Parathyroid adenoma (tissue), 2 donors: ENCODE measurements around the gene C16orf95.

Experiments
- H2AFZ ChIP-seq: fragments of 300-600 bp; sonication (generic); one replicate; pipeline ENCODE4 v1.7.0; 2017; ENCODE audit warnings: antibody characterized with exemption, mild to moderate bottlenecking
- H3K27ac ChIP-seq: fragments of 300-600 bp; sonication (generic); one replicate; pipeline ENCODE4 v1.7.0; 2017
- H3K27me3 ChIP-seq: fragments of 300-600 bp; sonication (generic); one replicate; pipeline ENCODE4 v1.7.0; 2017; ENCODE audit warnings: low read length; ENCODE audit not compliant: control insufficient read depth, insufficient read depth
- H3K36me3 ChIP-seq: fragments of 300-600 bp; sonication (generic); one replicate; pipeline ENCODE4 v1.7.0; 2017; ENCODE audit warnings: low read length; ENCODE audit not compliant: control insufficient read depth, insufficient read depth
- H3K4me1 ChIP-seq: fragments of 300-600 bp; sonication (generic); one replicate; pipeline ENCODE4 v1.7.0; 2017; ENCODE audit warnings: control low read depth
- H3K4me2 ChIP-seq: fragments of 300-600 bp; sonication (generic); one replicate; pipeline ENCODE4 v1.7.0; 2017; ENCODE audit warnings: low read length
- H3K4me3 ChIP-seq: fragments of 300-600 bp; sonication (generic); one replicate; pipeline ENCODE4 v1.7.0; 2017; ENCODE audit warnings: low read depth, low read length
- H3K79me2 ChIP-seq: fragments of 300-600 bp; sonication (generic); one replicate; pipeline ENCODE4 v1.7.0; 2017; ENCODE audit warnings: control low read depth
- H3K9ac ChIP-seq: fragments of 300-600 bp; sonication (generic); one replicate; pipeline ENCODE4 v1.7.0; 2017; ENCODE audit warnings: mild to moderate bottlenecking
- H3K9me3 ChIP-seq: fragments of 300-600 bp; sonication (generic); one replicate; pipeline ENCODE4 v1.7.0; 2017; ENCODE audit warnings: low read length; ENCODE audit not compliant: control insufficient read depth
- TF ChIP-seq, protein P1 (sequence below): fragments of 300-600 bp; sonication (generic); IDR thresholded peaks from one replicate; pipeline ENCODE4 v1.7.0; 2017; ENCODE audit warnings: antibody characterized with exemption, mild to moderate bottlenecking
- donor health status: primary hyperparathyroidism.

C16orf95 gene

DNA sequence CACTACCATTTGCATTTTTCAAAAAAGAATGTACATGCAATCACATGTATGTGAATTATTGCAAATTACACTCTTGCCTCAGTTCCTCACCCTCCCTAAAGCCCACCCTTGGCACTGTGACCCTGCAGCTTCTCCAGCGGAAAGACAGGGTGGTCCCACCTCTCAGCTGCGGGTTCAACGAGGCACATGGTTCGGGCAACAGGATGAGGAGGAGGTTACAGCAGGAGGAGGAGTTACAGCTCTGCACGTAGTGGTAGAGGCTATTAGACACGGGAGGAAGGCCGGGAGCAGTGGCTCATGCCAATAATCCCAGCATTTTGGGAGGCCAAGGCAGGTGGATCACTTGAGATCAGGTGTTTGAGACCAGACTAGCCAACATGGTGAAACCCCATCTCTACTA is 5.2 kb downstream of the C16orf95 start:
- Histone ChIP-seq H3K27me3 (no peaks in the 10 kb centered on the region), H3K36me3 (no peaks in the 10 kb centered on the region), H3K27ac (no peak overlapping the region), H2AFZ (no peak overlapping the region), H3K9me3 (no peaks in the 10 kb centered on the region), H3K4me3 (no peak overlapping the region), H3K9ac (no peak overlapping the region), H3K4me2 (no peak overlapping the region), H3K79me2 (no peaks in the 10 kb centered on the region), H3K4me1 (no peaks in the 10 kb centered on the region)
- TF ChIP-seq, protein P1, sequence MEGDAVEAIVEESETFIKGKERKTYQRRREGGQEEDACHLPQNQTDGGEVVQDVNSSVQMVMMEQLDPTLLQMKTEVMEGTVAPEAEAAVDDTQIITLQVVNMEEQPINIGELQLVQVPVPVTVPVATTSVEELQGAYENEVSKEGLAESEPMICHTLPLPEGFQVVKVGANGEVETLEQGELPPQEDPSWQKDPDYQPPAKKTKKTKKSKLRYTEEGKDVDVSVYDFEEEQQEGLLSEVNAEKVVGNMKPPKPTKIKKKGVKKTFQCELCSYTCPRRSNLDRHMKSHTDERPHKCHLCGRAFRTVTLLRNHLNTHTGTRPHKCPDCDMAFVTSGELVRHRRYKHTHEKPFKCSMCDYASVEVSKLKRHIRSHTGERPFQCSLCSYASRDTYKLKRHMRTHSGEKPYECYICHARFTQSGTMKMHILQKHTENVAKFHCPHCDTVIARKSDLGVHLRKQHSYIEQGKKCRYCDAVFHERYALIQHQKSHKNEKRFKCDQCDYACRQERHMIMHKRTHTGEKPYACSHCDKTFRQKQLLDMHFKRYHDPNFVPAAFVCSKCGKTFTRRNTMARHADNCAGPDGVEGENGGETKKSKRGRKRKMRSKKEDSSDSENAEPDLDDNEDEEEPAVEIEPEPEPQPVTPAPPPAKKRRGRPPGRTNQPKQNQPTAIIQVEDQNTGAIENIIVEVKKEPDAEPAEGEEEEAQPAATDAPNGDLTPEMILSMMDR = no peak

DNA sequence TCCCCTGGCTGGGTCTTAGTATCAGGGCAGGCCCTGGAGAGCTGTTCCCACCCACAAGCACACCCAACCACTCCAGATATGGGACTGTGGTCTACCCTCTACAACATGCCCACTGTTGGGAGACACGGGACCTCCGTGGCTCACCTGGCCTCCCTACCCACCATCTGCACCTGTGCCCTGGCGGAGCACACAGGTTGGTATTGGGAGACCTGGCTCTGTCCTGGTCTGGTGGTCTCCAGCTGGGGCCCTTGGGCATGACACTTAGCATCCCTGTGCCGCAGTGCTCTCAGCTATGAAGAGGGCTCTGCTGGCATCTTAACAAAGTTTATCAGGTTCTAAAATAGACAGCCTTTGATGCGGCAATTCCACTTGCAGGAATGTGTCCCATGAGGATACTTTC is 5.8 kb downstream of the C16orf95 start:
- no peak overlapping the region for H3K4me3 ChIP-seq
- H3K79me2 ChIP-seq = no peaks in the 10 kb centered on the region
- no peaks in the 10 kb centered on the region for H3K36me3 ChIP-seq
- H3K9ac ChIP-seq = no peak overlapping the region
- TF ChIP-seq, protein P1 = no peak
- H3K27me3 ChIP-seq = no peaks in the 10 kb centered on the region
- no peaks in the 10 kb centered on the region for H3K9me3 ChIP-seq
- no peak overlapping the region for H3K4me2 ChIP-seq
- H3K4me1 ChIP-seq = no peaks in the 10 kb centered on the region
- no peak overlapping the region for H2AFZ ChIP-seq
- H3K27ac ChIP-seq = no peak overlapping the region

DNA sequence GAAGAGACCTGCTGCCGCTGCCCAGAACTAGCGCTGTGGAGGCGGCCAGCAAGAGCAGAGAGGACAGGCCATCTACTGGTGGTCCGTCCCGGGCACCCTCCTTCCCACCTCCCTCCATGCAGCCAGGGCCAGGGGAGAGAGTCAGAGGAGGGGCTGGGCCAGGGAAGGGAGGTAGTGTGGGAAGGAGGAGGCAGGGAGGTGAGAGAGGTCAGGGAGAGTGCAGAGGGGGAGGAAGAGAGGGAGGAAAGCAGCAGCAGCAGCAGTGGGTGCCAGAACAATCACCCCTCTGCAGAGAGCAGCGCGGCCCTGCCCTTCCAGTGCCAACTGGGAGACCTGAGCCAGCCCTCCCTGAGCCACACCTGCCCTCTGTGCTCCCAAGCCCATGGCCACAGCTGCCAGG is 6.6 kb downstream of the C16orf95 start:
- Histone ChIP-seq H3K4me2 (no peak overlapping the region), H3K4me3 (no peak overlapping the region), H3K9ac (no peak overlapping the region), H2AFZ (no peak overlapping the region), H3K36me3 (no peaks in the 10 kb centered on the region), H3K9me3 (no peaks in the 10 kb centered on the region), H3K4me1 (no peaks in the 10 kb centered on the region), H3K27me3 (no peaks in the 10 kb centered on the region), H3K79me2 (no peaks in the 10 kb centered on the region), H3K27ac (no peak overlapping the region)
- TF ChIP-seq, protein P1 = no peak

DNA sequence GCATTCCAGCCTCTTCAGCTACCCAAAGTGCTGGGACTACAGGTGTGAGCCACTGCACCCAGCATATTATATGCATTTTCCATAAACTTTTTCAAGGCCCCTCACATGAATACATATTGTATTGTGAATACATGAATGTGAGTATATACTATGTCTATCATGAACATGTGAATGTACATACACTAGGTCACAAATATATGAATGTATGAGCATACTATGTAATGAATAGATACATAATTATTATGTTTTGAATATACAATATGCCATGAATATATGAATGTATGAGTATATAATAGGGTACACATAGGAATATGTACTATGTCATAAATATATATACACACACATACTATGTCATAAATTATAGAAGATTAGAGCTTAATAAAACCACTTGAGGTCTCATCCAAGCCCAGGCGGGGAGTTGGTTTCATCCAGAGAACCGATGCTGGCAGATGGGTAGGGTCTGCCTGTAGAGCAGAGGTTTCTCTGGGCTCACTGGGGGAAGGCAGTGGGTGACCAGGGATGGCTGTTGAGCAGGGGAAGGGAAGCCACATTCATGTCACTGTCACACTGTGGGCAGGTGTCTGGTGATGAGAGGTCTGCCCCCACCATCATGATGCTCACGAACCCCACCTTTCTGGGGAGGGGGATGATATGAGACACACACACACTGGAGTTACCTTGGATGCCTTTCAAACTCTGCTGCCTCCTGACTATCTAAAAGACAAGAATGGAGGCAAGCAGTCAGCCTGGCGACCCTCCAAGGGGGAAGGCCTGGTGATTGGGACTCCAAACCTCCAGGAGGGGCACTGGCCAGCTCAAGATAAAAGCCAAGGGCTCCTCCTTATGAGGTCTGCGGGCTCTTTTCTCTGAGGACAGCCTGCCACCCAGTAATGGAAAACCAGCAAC is 7.3 kb downstream of the C16orf95 start:
- no peak overlapping the region for H3K27ac ChIP-seq
- no peaks in the 10 kb centered on the region for H3K36me3 ChIP-seq
- TF ChIP-seq, protein P1 = no peak
- H3K4me1 ChIP-seq = no peaks in the 10 kb centered on the region
- H3K27me3 ChIP-seq = no peaks in the 10 kb centered on the region
- no peaks in the 10 kb centered on the region for H3K79me2 ChIP-seq
- no peak overlapping the region for H3K4me3 ChIP-seq
- no peak overlapping the region for H3K4me2 ChIP-seq
- H3K9ac ChIP-seq = no peak overlapping the region
- no peak overlapping the region for H2AFZ ChIP-seq
- H3K9me3 ChIP-seq = no peaks in the 10 kb centered on the region

DNA sequence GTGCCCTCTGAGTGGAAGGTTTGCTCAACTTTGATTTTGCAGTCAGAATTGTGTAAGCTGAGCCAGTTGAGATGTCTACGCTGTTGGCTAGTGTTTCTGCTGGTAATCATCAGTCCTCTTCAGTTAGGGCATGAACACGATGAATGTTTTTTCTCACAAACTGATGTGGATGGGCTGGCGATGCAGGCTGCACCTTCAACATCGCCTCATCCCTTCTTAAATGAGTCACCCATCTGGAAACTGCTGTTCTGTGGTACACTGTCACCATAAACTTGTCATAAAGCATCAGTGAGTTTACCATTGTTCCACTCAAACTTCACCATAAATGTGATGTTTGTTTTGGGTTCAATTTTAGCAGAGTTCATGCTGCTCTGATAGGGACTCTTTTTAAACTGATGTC is 8.4 kb downstream of the C16orf95 start:
- H3K4me3 ChIP-seq = no peak overlapping the region
- H3K27me3 ChIP-seq = no peaks in the 10 kb centered on the region
- TF ChIP-seq, protein P1 = no peak
- no peaks in the 10 kb centered on the region for H3K79me2 ChIP-seq
- H3K9me3 ChIP-seq = no peaks in the 10 kb centered on the region
- H3K9ac ChIP-seq = no peak overlapping the region
- no peak overlapping the region for H3K4me2 ChIP-seq
- no peaks in the 10 kb centered on the region for H3K4me1 ChIP-seq
- no peaks in the 10 kb centered on the region for H3K36me3 ChIP-seq
- no peak overlapping the region for H3K27ac ChIP-seq
- H2AFZ ChIP-seq = no peak overlapping the region
